Measurements from ENCODE around the gene EXOC6.
A peak's percentile ranks its signal among the peaks of the same experiment; 100 is the strongest.
"Not testable (repeated sequence)": the region's sequence is repeated elsewhere in the genome, so short reads cannot be mapped to it uniquely, and the experiment has no call there.

The EXOC6 gene

GRCh38 chr10:92957223-92958010 lies 109.1 kb downstream of the EXOC6 start:
- DNase-seq: no peak

DNA sequence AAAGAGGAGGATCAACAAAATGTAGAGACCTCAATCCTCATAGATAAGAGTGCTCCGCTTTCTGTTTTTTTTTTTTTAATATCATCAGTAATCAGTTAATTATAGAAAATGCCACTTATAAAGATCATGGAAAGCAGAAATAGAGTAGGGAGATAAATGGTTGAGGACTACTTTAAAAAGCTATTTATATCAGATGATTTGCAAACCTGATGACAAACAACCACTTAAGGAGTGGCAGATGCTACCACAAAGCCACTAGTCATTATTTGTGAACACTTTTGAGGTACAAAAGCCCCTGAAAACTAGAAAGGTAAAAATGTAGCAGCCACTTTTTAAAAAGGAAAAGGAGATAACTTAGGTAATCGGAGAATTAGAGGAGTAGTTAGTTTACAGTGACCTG lies 113.3 kb downstream of the EXOC6 start:
- no peak for DNase-seq

GRCh38 chr10:92965314-92965713 lies 117.0 kb downstream of the EXOC6 start:
- DNase-seq: peak; percentile 5

DNA sequence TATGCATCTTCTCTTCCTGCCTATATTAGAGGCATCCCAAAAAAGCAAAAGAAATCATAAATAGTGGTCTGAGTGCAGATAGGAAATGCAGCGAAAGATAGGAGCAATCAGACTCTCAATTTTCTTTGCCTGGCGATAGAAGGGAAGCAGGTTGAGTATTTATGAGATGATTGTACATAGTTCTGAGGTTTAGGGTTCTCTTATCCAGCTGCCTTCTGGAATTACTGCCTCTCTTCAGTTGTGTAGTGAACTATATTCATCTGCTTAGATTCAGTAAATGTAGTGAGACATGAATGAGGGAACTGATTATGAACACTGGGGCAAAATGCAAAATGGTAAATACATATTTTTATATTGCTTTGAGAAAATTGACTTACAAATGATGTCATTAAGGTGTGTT lies 119.3 kb downstream of the EXOC6 start:
- DNase-seq: no peak

DNA sequence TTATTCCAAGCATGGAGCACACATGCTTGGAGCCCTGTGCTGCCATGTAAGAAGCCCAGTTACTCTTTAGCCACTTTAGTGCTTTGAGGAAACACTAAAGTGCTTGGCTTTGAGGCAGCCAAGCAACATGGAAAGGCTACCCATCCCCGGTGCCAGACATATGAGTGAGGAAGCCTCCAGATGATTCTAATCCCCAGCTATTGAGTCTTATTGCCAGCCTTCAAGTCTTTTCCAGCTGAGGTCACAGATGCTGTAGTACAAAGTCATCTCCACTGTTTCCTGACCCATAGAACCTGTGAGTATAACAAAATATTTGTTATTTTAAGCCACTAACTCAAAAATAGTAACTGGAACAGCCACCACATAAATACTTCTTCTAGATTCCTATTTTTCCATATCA lies 120.8 kb downstream of the EXOC6 start:
- no peak for DNase-seq

GRCh38 chr10:92970301-92971070 lies 122.2 kb downstream of the EXOC6 start:
- DNase-seq: no peak

DNA sequence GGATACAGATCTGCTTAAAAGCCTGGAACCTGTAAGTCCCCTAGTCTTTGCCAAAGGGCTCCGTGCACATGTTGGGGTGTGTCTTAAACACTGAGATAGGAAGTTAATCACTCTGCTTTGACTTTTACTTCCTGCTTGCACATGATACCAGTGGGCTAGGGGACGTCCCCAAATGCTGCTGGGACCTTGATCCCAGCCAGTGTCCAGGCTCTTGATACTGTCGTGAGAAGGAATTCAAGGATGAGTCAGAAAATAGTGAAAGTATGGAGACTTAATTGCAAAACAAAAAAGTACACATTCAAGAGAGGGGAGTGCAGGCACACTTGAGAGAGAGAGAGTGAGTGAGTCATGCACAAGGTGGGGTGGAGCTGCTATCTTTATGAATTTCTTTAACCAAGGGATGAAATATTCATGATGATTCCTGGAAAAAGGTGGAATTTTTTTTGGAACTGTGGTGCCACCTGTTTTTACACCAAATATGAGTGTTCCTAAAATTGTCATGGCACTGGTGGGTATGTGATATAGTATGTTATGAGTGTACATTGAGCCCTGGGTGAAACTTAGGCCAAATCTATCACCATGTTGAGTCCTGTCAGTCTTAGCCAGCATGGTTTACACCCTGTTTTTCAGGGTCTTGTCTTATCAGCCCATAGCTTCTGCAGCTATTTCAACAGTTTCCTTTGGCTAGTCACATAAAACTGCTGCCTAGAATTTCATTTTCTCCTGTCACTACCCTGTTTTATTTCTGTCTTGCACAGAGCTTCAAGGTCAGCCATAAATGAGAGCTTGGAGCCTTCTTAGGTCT lies 123.9 kb downstream of the EXOC6 start:
- no peak for DNase-seq

DNA sequence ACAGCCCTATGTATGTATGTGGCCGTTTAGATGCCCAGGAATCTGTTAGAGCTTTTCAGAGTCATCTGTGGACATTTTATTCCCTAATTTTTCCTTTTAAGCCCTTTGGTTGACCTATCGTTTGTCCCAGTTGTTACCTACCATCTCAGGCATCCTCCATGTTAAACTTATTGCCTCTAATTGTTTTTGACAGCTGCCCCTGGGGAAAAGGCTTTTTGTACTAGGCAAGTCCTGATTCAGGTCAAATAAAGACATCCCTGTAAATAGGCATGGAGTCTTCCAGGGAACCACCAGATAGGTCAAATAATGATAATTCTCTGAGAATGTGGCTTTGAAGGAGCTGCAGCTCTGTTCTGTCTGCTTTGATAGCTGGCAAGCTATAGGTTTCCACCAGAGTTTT lies 124.6 kb downstream of the EXOC6 start:
- no peak for DNase-seq

GRCh38 chr10:92976278-92976677 lies 128.0 kb downstream of the EXOC6 start:
- not testable (repeated sequence) for DNase-seq

- DNase-seq: no peak
Observed at GRCh38 chr10:92989250-92989649, 140.9 kb downstream of the EXOC6 start.

DNA sequence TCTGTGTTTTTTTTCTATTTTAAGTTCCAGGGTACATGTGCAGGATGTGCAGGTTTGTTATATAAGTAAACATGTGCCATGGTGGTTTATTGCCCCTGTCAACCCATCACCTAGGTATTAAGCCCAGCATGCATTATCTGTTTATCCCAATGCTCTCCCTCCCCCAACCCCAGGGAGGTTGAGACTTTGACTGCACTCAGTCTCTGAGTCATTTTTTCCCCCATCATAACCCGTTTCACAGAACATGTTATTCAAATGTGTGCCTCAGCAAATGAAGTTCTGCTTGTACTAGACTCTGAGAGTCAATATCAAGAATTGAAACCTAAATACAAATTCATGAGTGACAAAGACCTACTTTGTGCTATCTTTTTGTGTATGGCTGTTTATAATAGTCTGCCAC lies 142.3 kb downstream of the EXOC6 start:
- DNase-seq: no peak

DNA sequence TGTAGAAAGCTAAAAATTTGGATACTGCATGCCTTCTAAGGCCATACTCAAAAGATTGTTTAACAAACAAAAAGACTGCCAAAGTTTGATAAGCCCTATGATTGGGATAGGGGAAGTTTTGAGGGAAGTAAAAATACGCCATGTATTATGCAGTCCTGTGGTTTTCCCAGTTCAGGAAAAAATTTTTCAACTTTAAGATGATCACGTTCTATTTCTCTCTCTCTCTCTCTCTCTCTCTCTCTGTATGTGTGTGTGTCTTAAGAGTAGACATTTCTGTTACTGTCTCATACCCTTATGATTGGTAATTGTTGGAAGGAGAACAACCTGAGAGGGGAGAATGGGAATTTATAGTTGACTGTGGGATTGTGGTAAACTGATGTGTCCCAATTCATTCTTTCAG lies 143.2 kb downstream of the EXOC6 start:
- no peak for DNase-seq

GRCh38 chr10:92993699-92994272 lies 145.5 kb downstream of the EXOC6 start:
- DNase-seq: no peak

- DNase-seq: no peak
Observed at GRCh38 chr10:92995509-92995908, 147.2 kb downstream of the EXOC6 start.

- DNase-seq: no peak
Observed at GRCh38 chr10:92997620-92998019, 149.3 kb downstream of the EXOC6 start.

DNA sequence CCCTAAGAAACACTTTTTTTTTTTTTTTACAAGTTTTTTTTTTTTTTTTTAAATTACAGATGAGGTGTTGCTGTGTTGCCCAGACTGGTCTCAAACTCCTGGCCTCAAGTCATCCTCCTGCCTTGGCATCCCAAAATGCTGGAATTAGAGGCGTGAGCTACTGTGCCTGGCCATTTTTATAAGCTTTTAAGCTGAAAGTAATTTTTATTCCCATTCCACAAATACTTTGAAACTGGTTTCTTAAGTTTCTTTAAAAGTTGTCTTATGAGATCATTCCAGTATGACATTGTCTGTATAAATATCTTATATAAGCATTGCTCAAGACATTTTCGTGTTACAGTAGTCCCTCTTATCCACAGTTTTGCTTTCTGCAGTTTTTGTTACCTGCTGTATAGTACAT lies 150.9 kb downstream of the EXOC6 start:
- DNase-seq: no peak

DNA sequence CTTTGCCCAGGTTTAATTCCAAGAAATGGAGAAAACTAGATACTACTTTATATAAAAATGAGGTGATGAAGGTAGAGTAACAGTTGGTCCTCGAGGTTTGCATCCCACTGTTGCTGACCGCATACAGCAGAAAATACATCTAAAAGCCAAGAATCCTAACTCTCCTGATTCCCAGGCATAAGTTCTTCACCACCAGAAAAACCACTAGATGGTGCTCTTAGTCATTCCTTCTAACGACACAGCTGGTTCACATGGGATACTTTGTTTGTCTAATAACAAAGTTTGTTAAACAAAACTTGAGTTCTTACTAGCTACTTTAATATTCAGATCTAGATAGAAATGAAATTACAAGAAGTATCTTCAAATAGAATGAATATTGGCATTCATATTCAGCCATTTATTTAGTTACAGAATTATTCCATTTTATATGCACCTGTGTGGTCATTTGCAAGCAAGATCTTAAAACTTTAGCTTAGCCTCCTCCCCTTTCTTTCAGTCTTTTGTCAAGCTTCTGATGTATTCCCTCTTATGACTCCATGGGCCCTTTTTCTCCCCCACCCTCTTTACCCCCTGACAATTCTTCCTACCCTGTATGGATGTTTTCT lies 158.2 kb downstream of the EXOC6 start:
- no peak for DNase-seq

DNA sequence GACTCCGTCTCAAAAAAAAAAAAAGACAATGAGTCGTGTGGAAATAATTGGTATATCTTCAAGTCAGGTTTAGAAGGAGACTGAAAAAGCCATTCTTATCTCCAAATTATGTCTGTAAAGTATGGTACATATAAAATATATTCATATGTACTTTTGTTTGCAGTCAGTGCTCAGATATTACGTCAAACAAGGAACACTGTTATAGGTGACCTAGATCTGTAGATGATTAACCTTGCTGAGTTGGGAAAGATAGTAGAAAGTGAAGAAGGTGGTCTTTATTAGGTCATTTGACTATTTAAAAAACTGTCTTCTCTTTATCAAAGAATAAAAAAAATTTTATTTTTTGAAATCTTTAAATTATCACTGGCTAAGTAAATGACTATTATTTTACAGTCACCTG lies 167.4 kb downstream of the EXOC6 start:
- DNase-seq: no peak

DNA sequence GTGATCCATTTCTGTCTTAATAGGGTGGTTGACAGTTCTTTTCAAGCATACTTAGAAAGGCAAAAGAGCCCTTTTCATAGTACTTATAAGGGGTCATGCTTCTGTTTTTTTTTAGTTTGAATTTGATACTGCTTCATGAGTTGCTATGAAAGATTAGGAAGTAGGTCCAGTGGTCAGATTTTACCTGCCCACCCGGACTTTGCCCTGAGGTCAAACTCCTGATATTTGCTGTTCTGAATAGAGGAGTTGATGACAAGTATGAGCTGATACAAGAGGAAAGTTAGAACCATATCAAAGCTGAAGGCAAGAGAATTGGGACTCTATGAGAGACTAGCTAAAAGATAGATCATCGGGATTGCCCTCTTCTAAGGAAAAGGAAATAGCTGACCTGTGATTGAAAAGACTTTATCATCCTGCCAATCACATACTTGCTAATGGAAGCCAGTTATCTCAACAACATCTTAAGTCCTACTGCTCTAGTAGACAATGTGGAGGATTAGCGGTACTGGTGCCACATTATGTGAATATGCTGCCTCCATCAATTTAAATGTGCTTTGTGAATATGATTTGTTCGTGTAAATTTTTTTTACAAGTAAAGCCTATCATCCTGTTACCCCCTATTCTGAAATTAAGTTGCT lies 174.8 kb downstream of the EXOC6 start:
- no peak for DNase-seq

DNA sequence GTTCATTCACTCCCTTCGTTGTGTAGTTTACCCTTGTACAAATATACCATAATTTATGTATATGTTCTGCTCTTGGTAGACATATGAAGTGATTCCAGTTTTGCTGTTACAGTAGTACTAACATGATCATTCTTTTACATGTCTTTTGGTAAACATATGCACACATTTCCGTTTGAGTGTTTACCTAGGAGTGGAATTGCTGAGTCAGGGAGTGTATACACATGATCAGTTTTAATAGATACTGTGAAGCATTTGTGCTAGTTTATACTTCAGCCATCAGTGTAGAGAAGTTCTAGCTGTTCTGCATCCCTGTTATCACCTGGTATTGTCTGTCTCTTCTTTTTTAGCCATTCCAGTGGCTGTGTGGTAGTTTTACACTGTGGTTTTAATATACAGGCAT lies 177.8 kb downstream of the EXOC6 start:
- no peak for DNase-seq

DNA sequence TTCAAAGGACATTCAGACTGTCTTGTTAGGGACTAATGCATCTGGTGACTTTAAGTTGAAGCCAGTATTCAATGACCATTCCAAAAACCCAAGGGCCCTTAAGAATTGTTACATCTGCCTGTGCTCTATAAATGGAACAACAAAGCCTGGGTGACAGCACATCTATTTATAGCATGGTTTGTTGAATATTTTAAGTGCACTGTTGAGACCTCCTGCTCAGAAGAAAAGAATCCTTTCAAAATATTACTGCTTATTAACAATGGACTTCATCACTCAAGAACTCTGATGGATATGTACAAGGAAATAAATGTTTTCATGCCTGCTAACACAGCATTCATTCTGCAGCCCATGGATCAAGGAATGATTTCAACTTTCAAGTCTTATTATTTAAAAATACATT lies 179.2 kb downstream of the EXOC6 start:
- DNase-seq: no peak

DNA sequence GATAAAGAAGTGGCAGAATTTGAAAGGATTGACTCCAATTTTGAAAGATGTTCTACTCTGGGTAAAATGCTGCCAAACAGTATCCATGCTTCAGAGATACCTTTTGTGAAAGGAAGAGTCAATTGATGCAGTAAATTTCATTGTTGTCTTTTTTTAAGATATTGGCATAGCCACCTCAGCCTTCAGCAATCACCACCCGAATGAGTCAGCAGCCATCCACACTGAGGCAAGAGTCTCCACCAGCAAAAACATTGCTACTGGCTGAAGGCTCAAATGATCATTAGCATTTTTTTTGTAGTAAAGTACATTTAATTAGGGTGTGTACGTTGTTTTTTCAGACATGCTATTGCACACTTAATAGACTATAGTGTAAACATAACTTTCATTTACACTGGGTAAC lies 180.6 kb downstream of the EXOC6 start:
- no peak for DNase-seq

Measured in NCI-H345 (cell line).